ENCODE data around the gene BAD. TPM values are rescaled to one million over a fixed set of nuclear protein-coding genes. Genes with fewer than 3 reads are reported as not detected.
A peak's percentile ranks its signal among the peaks of the same experiment; 100 is the strongest.

The BAD gene
- total RNA-seq, 1 experiment from 2014 or later: 154 TPM

GRCh38 chr11:64220271-64220670 is 64.2 kb downstream of the BAD start:
- Histone ChIP-seq H3K4me3 (no peak overlapping the region), H3K27ac (no peak overlapping the region), H3K9me3 (replicated peaks) (no peaks in the 10 kb centered on the region), H3K36me3 (peaks cover 56% of the 10 kb centered on the region), H3K4me1 (replicated peaks) (peaks cover 7% of the 10 kb centered on the region), H3K27me3 (replicated peaks) (no peaks in the 10 kb centered on the region)
- peak in 1 of 2 experiments; percentile 47 for DNase-seq (ENCODE audit: low read depth in 1 of 2, low spot score in 2 of 2)

Other genes with a start within 250 kb of the BAD start
- gene FLRT1, start 248.7 kb downstream of the BAD start, total RNA-seq (2014; rRNA removed; shearing (Covaris generic)): 0.18 TPM in 1 of 2 replicates, not detected in the other
- 17.6 and 22.6 TPM in 2 replicates for gene MACROD1, start 118.6 kb downstream of the BAD start, total RNA-seq (2014; rRNA removed; shearing (Covaris generic))
- 402 and 488 TPM in 2 replicates for gene STIP1, start 98.5 kb downstream of the BAD start, total RNA-seq (2014; rRNA removed; shearing (Covaris generic))
- 0.84 TPM in 1 of 2 replicates, not detected in the other for gene FERMT3, start 77.9 kb downstream of the BAD start, total RNA-seq (2014; rRNA removed; shearing (Covaris generic))
- gene TRPT1, start 58.5 kb downstream of the BAD start, total RNA-seq (2014; rRNA removed; shearing (Covaris generic)): 49.4 and 50.2 TPM in 2 replicates
- 81.5 and 152 TPM in 2 replicates for gene NUDT22, start 58.4 kb downstream of the BAD start, total RNA-seq (2014; rRNA removed; shearing (Covaris generic))
- gene DNAJC4, start 54.1 kb downstream of the BAD start, total RNA-seq (2014; rRNA removed; shearing (Covaris generic)): 2.7 and 11.9 TPM in 2 replicates
- 13.0 and 17.2 TPM in 2 replicates for gene VEGFB, start 50.1 kb downstream of the BAD start, total RNA-seq (2014; rRNA removed; shearing (Covaris generic))
- gene FKBP2, start 43.6 kb downstream of the BAD start, total RNA-seq (2014; rRNA removed; shearing (Covaris generic)): 73.4 and 228 TPM in 2 replicates
- 467 and 505 TPM in 2 replicates for gene PPP1R14B, start 37.7 kb downstream of the BAD start, total RNA-seq (2014; rRNA removed; shearing (Covaris generic))
- gene PLCB3, start 33.1 kb downstream of the BAD start, total RNA-seq (2014; rRNA removed; shearing (Covaris generic)): 34.3 and 51.5 TPM in 2 replicates
- gene GPR137, start 1.2 kb upstream of the BAD start, total RNA-seq (2014; rRNA removed; shearing (Covaris generic)): 25.4 and 46.6 TPM in 2 replicates
- gene KCNK4, start 6.6 kb upstream of the BAD start, total RNA-seq (2014; rRNA removed; shearing (Covaris generic)): 0.31 TPM in 1 of 2 replicates, not detected in the other
- gene CATSPERZ, start 15.7 kb upstream of the BAD start, total RNA-seq (2014; rRNA removed; shearing (Covaris generic)): not detected in 2 replicates
- gene ESRRA, start 20.9 kb upstream of the BAD start, total RNA-seq (2014; rRNA removed; shearing (Covaris generic)): 50.7 and 51.1 TPM in 2 replicates
- 506 and 974 TPM in 2 replicates for gene TRMT112, start 32.9 kb upstream of the BAD start, total RNA-seq (2014; rRNA removed; shearing (Covaris generic))
- 205 and 232 TPM in 2 replicates for gene PRDX5, start 33.5 kb upstream of the BAD start, total RNA-seq (2014; rRNA removed; shearing (Covaris generic))
- gene CCDC88B, start 55.5 kb upstream of the BAD start, total RNA-seq (2014; rRNA removed; shearing (Covaris generic)): 2.2 and 5.3 TPM in 2 replicates
- gene RPS6KA4, start 74.5 kb upstream of the BAD start, total RNA-seq (2014; rRNA removed; shearing (Covaris generic)): 81.8 and 84.1 TPM in 2 replicates